ENCODE data around the gene STAM.

STAM gene

GRCh38 chr10:17765602-17766001 lies 121.7 kb downstream of the STAM start:
- no peaks in the 10 kb centered on the region for H3K79me2 ChIP-seq (ENCODE audit: insufficient read depth, low read length)
- H4K20me1 ChIP-seq (ENCODE audit: insufficient read depth, low read length, poor library complexity, severe bottlenecking): no peaks in the 10 kb centered on the region
- H3K4me1 ChIP-seq (ENCODE audit: insufficient read depth, low read length, poor library complexity, severe bottlenecking): peaks cover 4% of the 10 kb centered on the region
- H3K4me3 ChIP-seq (ENCODE audit: low read length, poor library complexity, severe bottlenecking): no peak overlapping the region
- H3K4me2 ChIP-seq (ENCODE audit: low read depth, low read length, poor library complexity, severe bottlenecking): no peak overlapping the region
- no peaks in the 10 kb centered on the region for H3K36me3 ChIP-seq (ENCODE audit: insufficient read depth, low read length)
- H3K27me3 ChIP-seq (ENCODE audit: insufficient read depth, low read length, poor library complexity, severe bottlenecking): no peaks in the 10 kb centered on the region
- no peak overlapping the region for H2AFZ ChIP-seq (ENCODE audit: low read length)
- no peaks in the 10 kb centered on the region for H3F3A ChIP-seq (ENCODE audit: low read depth)
- 0 out of 2 replicates have a peak, but pooled peaks cover 3% of the 10 kb centered on the region for H3K9me3 ChIP-seq (ENCODE audit: insufficient read depth, low read depth, low read length)
- no peak overlapping the region for H3K9ac ChIP-seq (ENCODE audit: low read depth, low read length, poor library complexity, severe bottlenecking)
- no peaks in the 10 kb centered on the region for H3K9me2 ChIP-seq (replicated peaks; ENCODE audit: low read depth, low read length)
- TF ChIP-seq CTCF (conservative IDR thresholded peaks at IDR 0.05; ENCODE audit: low read length) (no peak), EZH2phosphoT487 (IDR thresholded peaks at IDR 0.05; ENCODE audit: borderline replicate concordance) (no peak)

Data from Loucy (cell line).